ENCODE measurements around the gene ACTR10.

ACTR10 gene

DNA sequence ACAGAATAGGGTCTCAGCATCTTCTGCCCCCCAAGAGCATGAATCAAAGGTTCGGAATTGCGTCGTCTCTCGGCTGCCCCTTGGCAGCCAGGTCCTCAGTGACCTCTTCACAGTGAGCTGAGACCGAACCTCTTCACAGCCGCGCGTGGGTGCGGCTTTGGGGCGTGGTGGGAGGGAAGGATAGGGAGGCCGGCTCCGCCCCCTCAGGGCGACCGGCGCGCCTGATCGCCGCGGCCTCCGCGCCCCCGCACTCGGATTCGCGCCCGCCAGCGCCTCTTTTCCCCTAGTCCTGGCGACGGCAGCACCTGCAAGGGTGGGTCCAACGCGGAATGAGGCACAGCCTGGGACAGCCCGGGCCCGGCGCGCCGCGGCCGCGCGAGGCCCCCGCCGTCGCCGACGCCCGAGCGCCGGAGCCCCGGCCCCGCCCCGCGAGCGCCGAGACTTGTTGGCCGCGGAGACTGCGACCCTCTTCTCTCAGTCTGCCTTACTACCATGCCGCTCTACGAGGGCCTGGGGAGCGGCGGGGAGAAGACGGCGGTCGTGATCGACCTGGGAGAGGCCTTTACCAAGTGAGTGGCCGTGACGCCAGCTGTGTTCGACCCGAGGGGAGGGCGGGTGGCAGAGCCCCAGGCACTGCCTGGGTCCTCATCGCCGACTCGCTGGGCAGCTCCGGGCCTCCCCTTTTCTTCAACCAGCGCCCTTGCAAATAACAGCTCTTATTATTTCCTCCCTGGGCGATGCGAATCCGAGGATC, at the start of gene ACTR10:
ACTR10 (plus strand) TSS at position 424 of the 754 bp plus-strand sequence; CDS start at position 493, 69 bp downstream.
- DNase-seq (ENCODE audit: low read depth) = peak; percentile 41

DNA sequence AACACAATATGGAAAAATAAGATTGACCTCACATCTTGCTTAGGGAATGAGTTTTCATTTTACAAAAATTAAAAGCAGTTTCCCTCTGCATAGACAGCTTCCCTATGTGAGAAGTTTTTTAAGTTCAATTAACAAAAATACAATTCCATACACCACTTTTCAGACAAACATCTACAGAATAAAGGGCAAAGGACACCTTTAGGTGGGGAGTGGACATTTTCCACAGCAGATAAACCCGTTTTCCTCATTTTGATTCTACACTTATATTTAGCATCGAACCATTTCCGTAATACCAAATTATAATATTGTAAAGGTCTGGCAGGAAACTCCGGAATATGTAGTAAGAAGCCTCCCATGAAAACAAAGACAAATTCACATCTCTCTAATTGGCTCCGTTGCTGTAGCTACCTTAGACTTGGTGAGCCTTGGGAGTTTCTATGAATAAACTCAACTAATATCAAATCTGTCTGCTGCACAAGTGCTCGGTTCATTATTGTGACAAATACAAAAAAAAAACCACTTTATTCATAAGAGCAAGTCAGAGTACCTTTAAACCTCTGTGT, 49.6 kb upstream of the ACTR10 start:
- no peak for DNase-seq (ENCODE audit: low read depth)

DNA sequence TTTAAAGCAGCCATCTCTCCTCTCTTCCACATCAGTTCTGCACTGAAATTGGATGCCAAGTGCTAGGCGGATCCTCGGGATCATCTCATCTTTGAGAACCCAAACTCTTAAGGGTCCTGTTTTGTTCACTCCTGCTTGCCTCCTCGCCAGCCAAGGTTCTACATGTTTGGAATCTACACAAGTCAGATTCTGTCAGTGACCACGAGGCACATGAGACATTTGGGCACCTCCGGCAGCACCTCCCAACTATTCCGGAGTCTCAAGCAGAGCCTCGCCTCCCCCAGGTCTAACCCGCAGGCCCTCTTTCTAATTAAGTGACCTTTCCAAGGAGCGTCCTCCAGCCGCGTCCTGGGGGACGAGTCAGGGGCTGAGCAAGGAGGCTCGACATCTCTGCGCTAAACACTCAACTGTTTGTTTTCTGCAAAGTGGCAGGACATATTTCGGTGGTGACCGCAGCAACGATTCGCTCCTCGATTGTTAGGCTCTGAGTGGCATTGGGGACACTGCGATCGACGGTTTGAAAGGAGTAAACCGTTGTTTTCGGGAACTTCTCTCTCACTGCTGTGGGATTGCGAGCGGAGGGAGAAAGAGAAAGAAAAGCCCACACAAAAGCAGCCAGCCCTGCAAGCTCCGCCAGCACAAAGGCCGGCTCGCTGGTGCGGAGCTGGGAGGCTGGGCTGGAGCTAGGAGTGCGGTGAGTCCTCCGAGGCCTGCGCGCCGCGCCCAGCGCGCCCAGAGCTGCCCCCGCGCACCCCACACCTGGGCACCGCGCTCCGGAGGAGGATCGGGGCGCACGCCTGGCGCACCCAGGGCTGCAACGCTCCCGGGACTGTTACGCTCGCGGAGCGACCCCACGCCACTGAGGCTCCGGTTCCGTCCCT, 48.6 kb upstream of the ACTR10 start:
- DNase-seq (ENCODE audit: low read depth) = no peak

DNA sequence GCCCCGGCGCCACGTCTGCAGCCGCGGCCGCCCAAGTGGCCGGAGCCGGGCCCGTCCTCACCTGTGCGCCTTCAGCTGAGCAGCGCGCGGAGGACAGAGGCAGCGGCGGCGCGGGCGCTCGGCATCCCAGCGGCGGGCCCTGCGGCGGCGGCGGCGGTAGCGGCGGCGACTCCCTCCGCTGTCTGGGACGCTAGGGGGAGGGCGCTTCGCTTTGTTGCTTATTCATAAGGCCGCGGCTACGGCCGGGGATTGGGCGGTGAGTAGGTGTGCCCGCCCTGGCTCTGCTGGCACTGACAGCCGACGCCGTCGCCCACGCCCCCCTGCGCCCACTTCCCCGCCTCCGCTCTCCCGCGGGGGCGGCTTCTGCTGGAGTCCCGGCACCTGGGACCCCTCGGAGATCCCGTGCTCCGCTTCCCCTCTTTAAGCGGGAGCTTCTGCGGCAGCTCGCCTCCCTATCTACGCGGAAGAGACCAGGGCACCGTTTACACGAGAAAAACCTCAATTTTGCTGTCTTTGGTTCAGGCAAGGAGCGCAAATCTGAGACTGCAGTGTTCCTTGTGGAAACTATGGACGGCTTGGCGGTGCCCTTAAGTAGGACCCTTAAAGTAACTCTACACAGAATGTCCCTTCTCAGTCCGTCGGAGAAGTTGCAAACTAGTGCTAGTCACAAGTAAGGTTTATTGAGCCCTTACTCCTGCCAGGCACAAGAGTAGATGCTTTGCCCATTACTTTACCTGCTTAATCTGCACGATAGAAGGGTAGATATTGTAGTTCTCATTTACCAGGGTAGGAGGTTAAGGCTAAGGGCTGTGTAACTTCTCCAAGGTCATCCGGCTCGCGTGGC, 47.7 kb upstream of the ACTR10 start, which contains the start of gene ARMH4:
ARMH4 (minus strand) TSS at position 200 of the 844 bp plus-strand sequence. CDS start 12,855 bp downstream, outside the sequence.
- DNase-seq (ENCODE audit: low read depth) = no peak

DNA sequence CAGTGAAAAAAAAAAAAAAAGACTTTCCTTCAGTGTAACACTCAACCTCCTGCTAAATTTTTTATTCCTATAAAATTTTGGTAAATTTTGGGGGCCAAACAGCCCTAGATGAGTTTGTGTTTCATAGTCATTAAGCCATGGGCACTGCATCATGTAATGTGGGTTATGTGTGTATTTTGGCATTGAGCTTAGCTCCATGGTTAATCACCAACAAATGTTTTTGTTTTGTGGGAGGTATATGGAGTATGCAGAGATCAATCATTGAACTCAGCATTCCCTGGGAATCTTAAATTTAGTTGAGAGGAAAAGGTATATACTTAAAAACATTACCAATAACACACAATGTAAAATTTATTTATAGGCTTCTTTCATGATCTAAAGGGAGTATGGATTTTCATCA, 39.4 kb upstream of the ACTR10 start:
- DNase-seq (ENCODE audit: low read depth) = no peak

DNA sequence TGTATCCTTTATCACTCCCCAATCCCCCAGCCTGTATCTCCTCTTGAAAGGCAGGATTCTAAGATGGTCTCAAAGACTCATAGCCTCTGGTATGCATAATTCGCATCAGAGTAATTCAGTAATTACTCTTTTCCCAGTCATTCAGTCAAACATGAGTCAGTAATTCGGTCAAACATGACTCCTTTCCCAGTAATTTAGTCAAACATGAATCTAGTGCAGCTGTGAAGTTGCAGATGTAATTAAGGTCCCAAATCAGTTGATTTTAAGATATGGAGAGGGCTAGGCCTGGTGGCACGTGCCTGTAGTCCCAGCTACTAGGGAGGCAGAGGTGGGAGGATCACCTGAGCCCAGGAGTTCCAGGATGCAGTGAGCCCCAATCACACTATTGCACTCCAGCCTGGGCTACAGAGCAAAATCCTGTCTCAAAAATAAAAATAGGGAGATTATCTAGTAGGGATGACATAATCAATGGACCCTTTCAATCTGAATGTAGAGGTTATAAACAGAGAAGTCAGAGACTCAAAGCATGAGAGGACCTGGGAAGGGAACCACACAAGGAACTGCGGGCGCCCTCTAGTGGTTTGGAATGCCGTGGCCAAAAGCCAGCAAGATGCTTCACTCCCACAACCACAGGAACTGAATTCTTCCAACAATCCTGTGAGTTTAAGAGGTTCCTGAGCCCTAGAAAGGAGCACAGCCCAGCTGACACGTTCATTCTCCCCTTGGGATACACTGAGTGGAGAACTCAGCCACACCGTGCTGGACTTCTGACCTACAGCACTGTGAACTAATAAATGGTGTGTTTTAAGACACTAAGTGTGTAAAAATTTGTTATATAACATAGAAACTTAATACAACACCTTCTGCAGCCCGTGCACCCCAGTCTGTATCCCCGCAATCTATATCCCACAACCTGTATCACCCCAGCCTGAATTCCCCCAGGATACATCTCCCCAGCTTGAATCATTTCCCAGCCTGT, 33.7 kb upstream of the ACTR10 start:
- DNase-seq (ENCODE audit: low read depth) = peak; percentile 72

DNA sequence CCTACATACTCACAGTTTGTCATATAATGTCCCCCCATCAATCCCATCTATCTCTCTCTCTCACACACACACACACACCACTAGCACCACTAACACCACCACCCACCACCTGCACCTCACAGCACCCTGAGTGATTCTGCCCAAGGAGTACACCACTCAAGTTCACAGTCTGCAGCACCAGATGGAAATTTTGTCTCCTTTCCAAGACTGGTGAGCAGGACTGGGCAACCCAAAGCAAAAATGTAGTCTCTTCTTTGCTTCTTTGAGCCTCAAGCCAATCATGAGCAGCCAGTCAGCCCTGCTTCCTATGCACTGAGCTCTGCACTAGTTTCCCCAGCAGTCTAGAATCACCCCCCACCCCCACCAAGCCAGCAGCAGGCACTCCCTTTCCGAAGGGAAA, 32.9 kb upstream of the ACTR10 start:
- no peak for DNase-seq (ENCODE audit: low read depth)

DNA sequence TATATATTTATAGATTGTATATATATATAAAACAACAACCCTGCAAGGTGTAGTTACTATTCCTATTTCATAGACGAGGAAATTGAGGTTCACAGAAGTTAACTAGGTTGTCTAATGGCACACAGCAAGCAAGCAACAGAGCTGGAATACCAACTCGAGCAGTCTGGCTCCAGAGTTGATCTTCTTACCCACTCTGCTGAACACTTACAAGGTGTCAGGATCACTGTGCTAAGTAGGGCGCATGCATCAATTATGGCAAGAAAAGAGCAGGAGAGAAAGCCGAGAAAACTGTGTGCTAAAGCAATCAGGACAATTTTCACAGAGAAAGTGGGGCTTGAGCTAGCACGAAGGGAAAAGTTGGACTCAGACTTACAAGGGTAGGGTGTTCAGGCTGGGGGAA, 32.1 kb upstream of the ACTR10 start:
- DNase-seq (ENCODE audit: low read depth) = no peak

DNA sequence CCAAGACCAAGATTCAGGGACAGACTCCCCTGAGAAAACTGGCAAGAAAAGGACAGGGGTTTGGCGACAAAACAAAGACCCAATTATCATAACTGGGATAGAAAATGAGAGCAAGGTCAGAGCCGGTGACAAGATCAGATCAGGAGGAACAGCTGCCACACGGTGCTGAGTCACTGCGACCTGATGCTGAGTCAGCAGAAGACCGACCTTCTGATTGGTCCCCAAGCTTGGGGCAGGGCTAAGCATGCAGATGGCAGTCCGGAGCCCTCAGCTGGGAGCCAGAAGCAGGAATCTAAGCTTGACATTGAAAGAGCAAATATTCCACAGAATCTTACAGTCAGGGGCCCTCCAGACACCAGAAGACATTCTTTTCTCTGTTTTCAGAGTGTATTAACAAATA, 28.9 kb upstream of the ACTR10 start:
- peak; percentile 45 for DNase-seq (ENCODE audit: low read depth)

DNA sequence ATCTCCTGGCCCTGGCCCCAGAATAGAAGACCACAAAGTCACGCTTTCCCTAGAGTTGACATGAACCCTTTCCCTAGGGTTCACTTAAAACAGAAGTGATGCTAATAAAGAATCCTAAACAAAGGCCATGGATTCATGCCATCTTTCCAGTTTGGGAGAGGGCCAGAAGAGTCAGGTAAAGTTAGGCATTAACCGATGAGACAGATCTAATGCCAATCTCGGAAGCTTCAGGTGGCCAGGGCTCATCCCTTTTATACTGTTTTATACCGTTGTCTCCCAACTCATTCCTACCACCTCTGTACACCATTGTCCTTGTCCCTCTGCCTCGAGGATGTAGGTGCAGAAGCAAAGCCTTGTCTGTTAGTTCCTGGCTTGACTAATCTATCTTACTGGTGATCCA, 22.8 kb upstream of the ACTR10 start:
- DNase-seq (ENCODE audit: low read depth) = no peak

DNA sequence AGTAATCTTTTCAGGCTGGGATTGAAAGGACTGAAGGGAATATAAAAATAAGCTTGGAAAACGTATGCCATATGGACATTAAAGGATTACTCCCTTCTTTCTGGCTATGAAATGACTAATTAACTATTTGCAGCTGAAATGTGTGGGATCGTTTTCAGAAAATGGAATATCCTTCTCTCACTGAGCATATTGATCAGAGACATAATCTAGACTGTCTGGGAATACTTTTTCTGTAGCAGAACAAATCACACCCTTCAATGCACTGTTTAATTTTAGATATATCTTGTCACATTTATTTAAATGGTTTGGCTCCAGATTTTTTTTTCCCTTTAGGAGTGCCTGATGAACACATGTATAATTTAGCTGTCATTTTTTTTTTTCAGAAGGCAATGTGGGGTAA, 10.8 kb upstream of the ACTR10 start:
- DNase-seq (ENCODE audit: low read depth) = no peak

DNA sequence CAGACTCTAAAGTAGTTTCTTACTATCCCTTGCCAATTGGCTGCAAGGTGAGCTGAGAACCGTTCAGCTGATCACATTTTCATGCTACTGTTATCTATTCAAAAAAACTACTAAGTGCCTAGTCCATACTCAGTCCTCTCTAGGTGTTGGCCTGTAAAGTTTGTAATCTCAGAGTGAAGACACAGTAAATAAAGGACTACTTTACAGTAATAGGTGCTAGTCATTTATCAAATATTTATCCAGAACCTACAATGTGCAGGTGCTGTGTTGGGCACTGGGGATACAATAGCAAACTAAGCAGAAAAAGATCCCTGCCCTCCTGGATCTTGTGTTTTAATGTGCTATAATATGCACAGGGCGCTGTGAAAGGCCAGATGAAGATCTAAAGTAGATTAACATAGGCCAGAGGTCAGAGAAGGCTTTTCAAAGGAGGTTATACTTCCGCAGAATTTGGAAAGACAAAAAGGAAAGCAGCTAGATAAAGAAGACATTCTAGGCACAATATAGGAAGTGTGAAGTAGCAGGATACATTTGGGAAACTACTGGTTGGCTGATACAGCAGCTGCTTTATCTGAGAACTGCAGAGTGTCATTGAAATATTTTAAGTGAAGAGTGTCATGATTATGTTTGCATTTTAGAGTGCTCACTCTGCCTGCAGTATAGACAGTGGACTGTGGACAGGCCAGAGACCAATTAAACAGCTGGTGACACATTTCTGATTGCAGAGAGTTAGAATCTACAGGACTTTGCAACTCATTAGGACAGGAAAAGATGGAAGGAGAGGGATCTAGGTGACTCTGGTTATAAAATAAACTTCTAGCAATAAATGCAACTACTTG, 8.0 kb upstream of the ACTR10 start:
- DNase-seq (ENCODE audit: low read depth) = no peak

DNA sequence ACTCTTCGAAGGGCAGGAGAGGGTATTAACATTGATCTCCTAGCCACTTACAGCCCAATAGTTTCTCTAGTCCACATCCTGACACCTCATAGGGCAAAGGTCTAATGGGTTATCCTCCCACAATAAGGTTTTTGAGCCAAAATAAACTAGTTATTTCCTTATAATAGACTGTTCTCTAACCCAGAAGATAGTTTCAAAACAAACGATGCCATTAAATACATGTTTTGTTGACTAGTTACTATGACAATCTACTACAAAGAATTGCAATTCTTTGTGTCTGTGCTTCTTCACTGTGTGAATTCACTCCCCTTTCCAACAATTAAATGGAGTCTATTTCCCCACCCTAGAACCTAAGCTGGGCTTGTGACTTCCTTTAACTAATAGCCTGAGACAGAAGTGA, 6.4 kb upstream of the ACTR10 start:
- no peak for DNase-seq (ENCODE audit: low read depth)

DNA sequence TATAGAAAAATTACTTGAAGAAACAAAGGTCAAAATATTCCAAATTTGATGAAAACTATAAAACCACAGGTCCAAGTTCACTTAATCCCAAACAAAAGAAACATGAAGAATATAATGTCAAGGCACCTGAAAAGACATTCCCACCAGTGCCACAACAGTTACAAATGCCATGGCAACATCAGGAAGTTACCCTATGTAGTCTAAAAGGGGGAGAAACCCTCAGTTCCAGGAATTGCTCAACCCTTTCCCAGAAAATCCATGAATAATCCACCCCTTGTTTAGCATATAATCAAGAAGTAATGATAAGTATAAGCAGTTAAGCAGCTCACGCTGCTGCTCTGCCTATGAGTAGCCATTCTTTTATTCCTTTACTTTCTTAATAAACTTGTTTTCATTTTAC, 3.8 kb upstream of the ACTR10 start:
- no peak for DNase-seq (ENCODE audit: low read depth)

DNA sequence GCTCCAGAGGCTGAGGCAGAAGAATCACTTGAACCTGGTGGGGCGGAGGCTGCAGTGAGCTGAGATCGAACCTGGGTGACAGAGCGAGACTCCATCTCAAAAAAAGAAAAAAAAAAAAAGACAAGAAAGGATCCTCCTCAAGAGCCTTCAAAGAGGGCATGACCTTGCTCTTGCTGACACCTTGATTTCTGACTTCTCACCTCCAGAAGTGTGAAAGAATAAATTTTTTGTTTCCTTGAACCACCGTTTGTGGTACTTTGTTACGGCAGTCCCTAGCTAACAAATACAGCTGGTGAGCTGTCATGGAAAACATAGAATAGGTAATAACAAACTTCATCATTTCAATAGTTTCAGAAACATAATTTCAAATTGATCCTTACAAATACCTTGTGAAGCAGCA, 1.9 kb upstream of the ACTR10 start:
- DNase-seq (ENCODE audit: low read depth) = no peak

DNA sequence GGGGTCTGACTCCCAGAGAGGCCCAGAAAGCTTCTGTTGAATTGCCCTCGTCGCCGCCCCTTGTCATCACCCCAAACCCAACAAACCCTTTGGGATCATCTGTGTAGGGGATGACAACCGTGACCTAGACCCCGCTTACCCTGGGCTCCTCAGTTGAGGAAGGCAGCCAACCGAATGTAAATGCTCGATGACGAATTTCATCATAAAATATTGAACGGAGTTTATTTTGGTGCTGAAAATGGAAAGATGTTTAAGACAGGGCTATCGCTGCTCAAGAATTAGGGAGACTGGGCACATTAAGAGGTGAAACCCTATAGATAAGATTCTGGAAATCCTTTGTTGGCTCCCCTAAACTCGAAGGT, 512 bp downstream of the ACTR10 start:
- DNase-seq (ENCODE audit: low read depth) = no peak

DNA sequence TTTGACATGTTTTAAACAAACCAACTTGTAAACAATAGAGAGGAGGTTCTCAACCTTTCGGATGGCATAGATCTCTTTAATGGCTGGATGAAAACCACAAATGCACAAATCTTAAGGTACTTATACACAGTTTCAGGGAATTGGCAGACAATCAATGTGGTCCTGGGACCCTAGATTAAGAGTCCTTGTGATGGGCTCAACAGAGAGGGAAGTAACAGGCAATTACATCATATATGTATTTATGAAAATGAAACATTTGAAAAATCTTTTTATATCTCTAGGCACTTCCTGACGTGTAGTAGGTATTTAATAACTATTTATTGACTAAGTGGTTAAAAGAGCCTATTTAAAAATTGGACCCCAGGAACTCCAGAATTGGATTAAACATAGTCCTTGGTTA, 897 bp downstream of the ACTR10 start:
- no peak for DNase-seq (ENCODE audit: low read depth)

DNA sequence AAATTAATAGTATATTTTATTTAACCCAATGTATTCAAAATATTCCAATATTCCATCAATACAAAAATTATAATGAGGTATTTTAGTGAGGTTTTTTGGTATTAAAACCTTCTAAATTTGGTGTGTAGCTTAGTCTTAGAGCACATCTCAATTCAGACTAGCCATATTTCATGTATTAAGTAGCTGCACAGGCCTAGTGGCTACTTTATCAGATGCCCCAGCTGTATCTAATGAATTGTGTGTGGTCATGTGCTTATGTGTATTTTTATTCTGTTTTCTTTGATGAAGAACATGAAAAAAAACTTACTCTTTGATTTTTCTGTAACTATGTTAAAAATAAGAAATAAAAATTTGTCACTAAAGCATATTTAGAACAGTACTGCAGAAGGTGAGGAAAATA, 13.2 kb downstream of the ACTR10 start:
- DNase-seq (ENCODE audit: low read depth) = no peak

DNA sequence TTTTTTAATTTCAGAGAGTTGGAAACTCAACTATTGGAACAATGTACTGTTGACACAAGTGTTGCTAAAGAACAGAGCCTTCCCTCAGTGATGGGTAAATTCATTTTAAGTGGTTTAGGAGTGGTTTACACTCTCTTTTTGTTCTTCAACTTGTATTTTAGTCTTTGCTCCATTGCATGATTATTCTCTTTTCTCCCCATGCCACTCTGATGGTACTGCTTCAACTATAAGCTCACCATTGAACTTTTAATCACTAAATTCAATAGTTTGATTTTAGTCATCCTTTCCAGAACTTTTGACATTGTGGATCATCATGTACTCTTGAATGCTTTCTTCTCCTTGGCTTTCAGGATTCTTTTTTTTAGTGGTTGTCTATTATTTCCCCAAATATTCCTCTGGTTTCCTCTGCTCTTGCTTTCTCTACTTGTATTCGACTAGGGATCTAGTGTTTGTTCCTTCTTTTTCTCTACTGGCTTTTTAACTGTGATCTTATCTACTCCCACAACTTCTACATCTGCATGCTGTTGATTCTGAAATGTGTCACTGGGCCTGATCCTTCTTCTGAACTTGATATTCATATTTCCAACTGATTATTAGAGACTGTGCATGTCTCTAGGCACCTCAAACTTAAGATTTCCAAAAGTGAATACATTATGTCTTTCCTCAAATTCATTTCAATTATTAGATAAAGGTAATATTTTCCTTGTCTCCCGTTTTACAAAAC, 15.4 kb downstream of the ACTR10 start:
- DNase-seq (ENCODE audit: low read depth) = no peak
